Left ventricle myocardium superior (tissue), 1 donor: ENCODE measurements around the gene FBXL17. TPM values are rescaled to one million over a fixed set of nuclear protein-coding genes. Genes with fewer than 3 reads are reported as not detected.
"Not testable (repeated sequence)": the region's sequence is repeated elsewhere in the genome, so short reads cannot be mapped to it uniquely, and the experiment has no call there.

Experiments
- ATAC-seq: fragments of 200-7000 bp; cut with Tn5 transposase; one replicate; pipeline ENCODE4 v1.9.1; 2020; ENCODE audit warnings: mild to moderate bottlenecking, moderate library complexity
- DNase-seq: peaks from one replicate; pipeline ENCODE4 v3.0.0-alpha.2; 2020
- intact Hi-C: fragments of 100-400 bp; cut with micrococcal nuclease; formaldehyde crosslinking; loops from one replicate; pipeline ENCODE4 v1.11.0; 2022
- long read RNA-seq: library from polyadenylated mRNA; unstranded; transcript quantifications from one replicate; pipeline ENCODE4 v2.0.0, GENCODE V29; 2021
- total RNA-seq: library from RNA; stranded (reverse); fragmentation: NEBNext Ultra II Directional; extraction: Animal tissue kit (Norgen Biotek cat#: 25700); gene quantifications from one replicate; pipeline ENCODE4 v1.2.1, GENCODE V29; 2021
- donor health status: DM: no; HTN: yes; CAD: no; lungs with severe emphysema.

FBXL17 gene
- total RNA-seq, result 45.1 TPM
- long read RNA-seq, full-length matches to known transcripts, result 4 of 33 reads
- long read RNA-seq, partial matches to known transcripts, result 2 of 33 reads
- long read RNA-seq, other reads (novel, unspliced or antisense), result 27 of 33 reads

GRCh38 chr5:108381954-108382783, at the start of gene FBXL17:
Gene FBXL17, minus strand, starts transcription at chr5:108382098.
- intact Hi-C loops, result no loop called here

GRCh38 chr5:108430931-108431608, 49.2 kb upstream of the FBXL17 start:
- intact Hi-C loops, result no loop called here
- DNase-seq, result no peak
- ATAC-seq, result no peak

More at GRCh38 chr5:108381954-108382783, at the start of gene FBXL17:
- DNase-seq (peak; percentile 96), ATAC-seq (peak; percentile 88)

GRCh38 chr5:108421713-108422112, 39.8 kb upstream of the FBXL17 start:
- ATAC-seq, result no peak

GRCh38 chr5:108420755-108421154, 38.9 kb upstream of the FBXL17 start:
- ATAC-seq (no peak), DNase-seq (no peak)
- intact Hi-C loops, result no loop called here

More at GRCh38 chr5:108421713-108422112, 39.8 kb upstream of the FBXL17 start:
- intact Hi-C loops, result no loop called here
- no peak for DNase-seq

GRCh38 chr5:108420158-108420557, 38.3 kb upstream of the FBXL17 start:
- ATAC-seq (no peak), DNase-seq (no peak)
- intact Hi-C loops, result no loop called here

GRCh38 chr5:108418197-108418596, 36.3 kb upstream of the FBXL17 start:
- intact Hi-C loops, result no loop called here
- ATAC-seq (peak; percentile 100), DNase-seq (peak; percentile 87)

- DNase-seq (no peak), ATAC-seq (no peak)
- intact Hi-C loops, result no loop called here
Observed at GRCh38 chr5:108417166-108417670, 35.3 kb upstream of the FBXL17 start.

GRCh38 chr5:108415726-108416125, 33.8 kb upstream of the FBXL17 start:
- intact Hi-C loops, result no loop called here
- no peak for ATAC-seq
- DNase-seq, result no peak

- no peak for ATAC-seq
- intact Hi-C loops, result no loop called here
Observed at GRCh38 chr5:108409786-108410185, 27.9 kb upstream of the FBXL17 start.

GRCh38 chr5:108405201-108405600, 23.3 kb upstream of the FBXL17 start:
- intact Hi-C loops, ATAC-seq, DNase-seq: not testable (repeated sequence)

More at GRCh38 chr5:108409786-108410185, 27.9 kb upstream of the FBXL17 start:
- no peak for DNase-seq

- intact Hi-C loops, result no loop called here
- no peak for ATAC-seq
- no peak for DNase-seq
Observed at GRCh38 chr5:108398964-108399363, 17.1 kb upstream of the FBXL17 start.

GRCh38 chr5:108396837-108397236, 14.9 kb upstream of the FBXL17 start:
- ATAC-seq, result not testable (repeated sequence)

GRCh38 chr5:108387758-108388157, 5.9 kb upstream of the FBXL17 start:
- peak; percentile 50 for ATAC-seq

More at GRCh38 chr5:108396837-108397236, 14.9 kb upstream of the FBXL17 start:
- DNase-seq, intact Hi-C loops: not testable (repeated sequence)

GRCh38 chr5:108386345-108387061, 4.6 kb upstream of the FBXL17 start:
- ATAC-seq, result no peak
- intact Hi-C loops, result no loop called here

More at GRCh38 chr5:108387758-108388157, 5.9 kb upstream of the FBXL17 start:
- intact Hi-C loops, result no loop called here
- peak; percentile 33 for DNase-seq

GRCh38 chr5:108384741-108385140, 2.8 kb upstream of the FBXL17 start:
- DNase-seq (no peak), ATAC-seq (no peak)
- intact Hi-C loops, result no loop called here

More at GRCh38 chr5:108386345-108387061, 4.6 kb upstream of the FBXL17 start:
- no peak for DNase-seq

- intact Hi-C loops, result no loop called here
- no peak for ATAC-seq
- DNase-seq, result no peak
Observed at GRCh38 chr5:108382784-108383330, 959 bp upstream of the FBXL17 start.

GRCh38 chr5:108381350-108381953, 446 bp downstream of the FBXL17 start:
- ATAC-seq (peak; percentile 76), DNase-seq (peak; percentile 92)
- intact Hi-C loops, result no loop called here
